NB4 (cell line): ENCODE results near the gene PKP1.

Experiments used
- DNase-seq: peaks from one replicate; pipeline ENCODE4 v3.0.0; 2010; ENCODE audit warnings: low read depth
- H3K4me3 ChIP-seq: one replicate; pipeline ENCODE4 v1.5.1; 2011; ENCODE audit warnings: mild to moderate bottlenecking, low read depth, low read length, moderate library complexity
- CTCF ChIP-seq: IDR thresholded peaks from one replicate; pipeline ENCODE4 v1.5.1; 2012; ENCODE audit warnings: low read depth, low read length
- MAX ChIP-seq: IDR thresholded peaks from 2 replicates; pipeline ENCODE4 v1.6.1; 2011; ENCODE audit warnings: low read depth, low read length
- MYC ChIP-seq: IDR thresholded peaks from 2 replicates; pipeline ENCODE4 v1.6.1; 2011; ENCODE audit warnings: low read depth, low read length
- POLR2A ChIP-seq: IDR thresholded peaks from 2 replicates; pipeline ENCODE4 v1.6.1; 2011; ENCODE audit warnings: mild to moderate bottlenecking; ENCODE audit not compliant: insufficient read length; ENCODE audit errors: extremely low read depth

The PKP1 gene

GRCh38 chr1:201250326-201251011 lies 32.8 kb upstream of the PKP1 start:
- DNase-seq: no peak
- no peak overlapping the region for H3K4me3 ChIP-seq
- no peak for TF ChIP-seq CTCF
- TF ChIP-seq POLR2A: no peak
- TF ChIP-seq MYC: no peak
- no peak for TF ChIP-seq MAX

GRCh38 chr1:201251411-201251810 lies 31.9 kb upstream of the PKP1 start:
- TF ChIP-seq MAX: no peak
- TF ChIP-seq POLR2A: no peak
- TF ChIP-seq MYC: no peak
- TF ChIP-seq CTCF: no peak
- H3K4me3 ChIP-seq: no peak overlapping the region
- DNase-seq: no peak

GRCh38 chr1:201251851-201252430 lies 31.4 kb upstream of the PKP1 start:
- no peak for TF ChIP-seq MYC
- no peak for TF ChIP-seq CTCF
- TF ChIP-seq POLR2A: no peak
- no peak for TF ChIP-seq MAX
- no peak for DNase-seq
- H3K4me3 ChIP-seq: no peak overlapping the region

GRCh38 chr1:201252944-201253371 lies 30.3 kb upstream of the PKP1 start:
- TF ChIP-seq POLR2A: no peak
- TF ChIP-seq MAX: no peak
- TF ChIP-seq CTCF: no peak
- TF ChIP-seq MYC: no peak
- no peak for DNase-seq
- no peak overlapping the region for H3K4me3 ChIP-seq

GRCh38 chr1:201253411-201253810 lies 29.9 kb upstream of the PKP1 start:
- no peak for TF ChIP-seq MAX
- no peak for TF ChIP-seq CTCF
- H3K4me3 ChIP-seq: no peak overlapping the region
- DNase-seq: no peak
